ENCODE results near the gene SRGAP2C.
"Not testable (repeated sequence)": the region's sequence is repeated elsewhere in the genome, so short reads cannot be mapped to it uniquely, and the experiment has no call there.

DNA sequence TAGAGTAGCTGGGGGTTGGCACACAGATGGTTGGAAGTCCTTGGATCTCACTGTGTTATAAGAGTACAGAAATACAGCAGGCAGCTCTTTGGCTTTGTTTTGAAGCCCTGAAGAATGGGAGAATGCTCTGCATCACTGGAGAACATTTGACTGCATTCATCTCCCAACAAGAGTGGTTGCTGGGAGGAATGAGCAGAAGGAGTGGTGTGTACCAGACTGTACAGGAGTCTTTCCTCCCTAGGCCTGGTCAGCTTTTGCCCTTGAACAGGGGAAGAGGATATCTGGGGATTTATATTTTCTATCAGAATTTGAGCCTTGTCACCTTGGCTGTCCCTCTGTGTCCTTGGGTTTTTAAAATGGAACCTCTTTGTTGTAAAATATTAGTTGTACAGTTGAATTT, 69.8 kb downstream of the SRGAP2C start:
- TF ChIP-seq, protein P1, sequence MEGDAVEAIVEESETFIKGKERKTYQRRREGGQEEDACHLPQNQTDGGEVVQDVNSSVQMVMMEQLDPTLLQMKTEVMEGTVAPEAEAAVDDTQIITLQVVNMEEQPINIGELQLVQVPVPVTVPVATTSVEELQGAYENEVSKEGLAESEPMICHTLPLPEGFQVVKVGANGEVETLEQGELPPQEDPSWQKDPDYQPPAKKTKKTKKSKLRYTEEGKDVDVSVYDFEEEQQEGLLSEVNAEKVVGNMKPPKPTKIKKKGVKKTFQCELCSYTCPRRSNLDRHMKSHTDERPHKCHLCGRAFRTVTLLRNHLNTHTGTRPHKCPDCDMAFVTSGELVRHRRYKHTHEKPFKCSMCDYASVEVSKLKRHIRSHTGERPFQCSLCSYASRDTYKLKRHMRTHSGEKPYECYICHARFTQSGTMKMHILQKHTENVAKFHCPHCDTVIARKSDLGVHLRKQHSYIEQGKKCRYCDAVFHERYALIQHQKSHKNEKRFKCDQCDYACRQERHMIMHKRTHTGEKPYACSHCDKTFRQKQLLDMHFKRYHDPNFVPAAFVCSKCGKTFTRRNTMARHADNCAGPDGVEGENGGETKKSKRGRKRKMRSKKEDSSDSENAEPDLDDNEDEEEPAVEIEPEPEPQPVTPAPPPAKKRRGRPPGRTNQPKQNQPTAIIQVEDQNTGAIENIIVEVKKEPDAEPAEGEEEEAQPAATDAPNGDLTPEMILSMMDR (IDR thresholded peaks at IDR 0.05): not testable (repeated sequence)
- not testable (repeated sequence) for TF ChIP-seq POLR2A (IDR thresholded peaks at IDR 0.05)

Data from right lobe of liver (tissue), 4 donors.